Measurements from ENCODE around the gene ITGB4. TPM values are rescaled to one million over a fixed set of nuclear protein-coding genes. Genes with fewer than 3 reads are reported as not detected.

ITGB4 gene
- total and polyA plus RNA-seq, 4 donors, result 7.5 to 69.5 (median 27.1) TPM

DNA sequence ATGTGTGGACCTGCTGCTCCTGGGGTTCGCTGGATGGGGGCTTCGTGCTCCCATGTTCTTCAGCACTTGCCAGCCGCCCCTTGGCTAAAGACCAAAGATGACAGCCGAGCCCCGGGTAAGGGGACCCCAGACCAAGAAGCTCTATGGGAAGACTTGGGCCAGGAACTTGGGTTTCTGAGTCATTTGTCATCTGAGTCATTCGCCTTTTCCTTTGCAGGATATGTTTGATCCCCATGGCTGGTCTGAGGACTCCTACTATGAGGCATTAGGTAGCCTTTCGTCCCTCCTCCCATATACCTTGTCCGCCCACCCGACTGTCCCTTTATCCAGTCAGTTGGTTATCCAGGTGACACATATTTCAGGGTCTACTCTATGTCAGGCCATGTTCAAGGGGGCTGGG lies 17.7 kb upstream of the ITGB4 start:
- Histone ChIP-seq H3K4me1 (ENCODE audit: control insufficient read depth in 1 of 2, insufficient read depth in 2 of 2, low read length in 2 of 2) (no peaks in the 10 kb centered on the region), H3K27me3 (ENCODE audit: control insufficient read depth in 1 of 2, insufficient read depth in 2 of 2, low read length in 1 of 2) (no peaks in the 10 kb centered on the region), H3K4me3 (ENCODE audit: low read length in 2 of 2) (no peak overlapping the region), H3K36me3 (ENCODE audit: control insufficient read depth in 1 of 2, insufficient read depth in 2 of 2, low read length in 1 of 2) (peaks cover 13 to 16% of the 10 kb centered on the region in 2 donors), H3K9me3 (ENCODE audit: control insufficient read depth, low read length) (no peaks in the 10 kb centered on the region), H3K27ac (ENCODE audit: low read depth in 1 of 2, low read length in 2 of 2) (no peak overlapping the region)
- ATAC-seq (ENCODE audit: low FRiP score), result no peak
- no peak for DNase-seq
- intact Hi-C loops (cut with DNase I), result no loop called here
- whole genome bisulfite sequencing, 2 donors, result 88 to 92% methylated on average over 9 of the region's 9 CpGs

DNA sequence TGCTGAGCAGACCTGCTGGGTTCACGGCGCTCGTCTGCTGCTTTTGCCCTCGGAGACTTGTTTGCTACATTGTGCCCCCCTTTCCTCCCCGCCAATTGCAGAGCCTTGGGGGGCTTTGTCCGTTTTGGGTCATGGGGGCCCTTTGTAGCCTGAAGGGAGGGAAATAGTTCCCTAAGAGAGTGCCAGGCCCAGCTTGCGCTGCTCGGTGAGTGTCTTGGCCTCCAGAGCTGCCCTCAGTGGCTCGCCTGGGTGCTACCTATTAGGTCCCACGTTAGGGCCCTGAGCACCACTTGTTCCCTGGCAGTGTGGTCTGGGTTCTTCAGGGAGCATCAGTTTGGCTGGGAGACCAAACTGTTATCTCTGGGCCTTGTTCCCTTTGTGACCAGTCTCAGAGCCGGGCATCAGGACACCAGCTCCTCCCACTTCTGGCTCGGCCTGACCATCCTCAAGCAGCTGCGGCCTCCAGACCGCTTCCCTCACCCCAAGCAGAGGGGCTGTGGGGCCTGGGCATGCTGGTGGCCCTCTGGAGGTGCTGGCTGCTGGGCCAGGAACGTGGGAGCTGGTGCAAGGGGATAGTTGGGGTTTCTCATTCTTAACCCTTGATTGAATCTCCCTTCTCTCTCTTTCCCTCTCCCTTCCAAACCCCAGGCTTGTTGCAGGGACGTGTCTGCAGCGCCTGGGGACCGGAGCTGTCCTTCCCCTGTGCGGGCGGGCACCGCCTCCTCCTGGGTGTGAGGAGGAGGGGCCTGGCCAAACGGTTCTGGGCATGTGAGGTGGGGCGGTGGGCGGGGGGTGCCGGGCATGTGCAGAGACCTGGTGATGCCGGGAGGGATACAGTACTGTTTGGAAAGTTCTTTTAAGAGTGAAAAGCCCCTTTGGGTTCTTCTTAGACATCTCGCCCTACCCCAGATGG lies 16.0 kb upstream of the ITGB4 start:
- H3K4me1 ChIP-seq (ENCODE audit: control insufficient read depth in 1 of 2, insufficient read depth in 2 of 2, low read length in 2 of 2), result no peaks in the 10 kb centered on the region
- no peaks in the 10 kb centered on the region for H3K9me3 ChIP-seq (ENCODE audit: control insufficient read depth, low read length)
- intact Hi-C loops (cut with DNase I), result no loop called here
- H3K36me3 ChIP-seq (ENCODE audit: control insufficient read depth in 1 of 2, insufficient read depth in 2 of 2, low read length in 1 of 2), result peaks cover 13 to 14% of the 10 kb centered on the region in 2 donors
- no peaks in the 10 kb centered on the region for H3K27me3 ChIP-seq (ENCODE audit: control insufficient read depth in 1 of 2, insufficient read depth in 2 of 2, low read length in 1 of 2)
- H3K27ac ChIP-seq (ENCODE audit: low read depth in 1 of 2, low read length in 2 of 2), result no peak overlapping the region
- H3K4me3 ChIP-seq (ENCODE audit: low read length in 2 of 2), result no peak overlapping the region
- no peak for ATAC-seq (ENCODE audit: low FRiP score)
- WGBS, 2 donors, result 76% methylated on average over 26 to 27 of the region's 27 CpGs
- DNase-seq, result no peak

DNA sequence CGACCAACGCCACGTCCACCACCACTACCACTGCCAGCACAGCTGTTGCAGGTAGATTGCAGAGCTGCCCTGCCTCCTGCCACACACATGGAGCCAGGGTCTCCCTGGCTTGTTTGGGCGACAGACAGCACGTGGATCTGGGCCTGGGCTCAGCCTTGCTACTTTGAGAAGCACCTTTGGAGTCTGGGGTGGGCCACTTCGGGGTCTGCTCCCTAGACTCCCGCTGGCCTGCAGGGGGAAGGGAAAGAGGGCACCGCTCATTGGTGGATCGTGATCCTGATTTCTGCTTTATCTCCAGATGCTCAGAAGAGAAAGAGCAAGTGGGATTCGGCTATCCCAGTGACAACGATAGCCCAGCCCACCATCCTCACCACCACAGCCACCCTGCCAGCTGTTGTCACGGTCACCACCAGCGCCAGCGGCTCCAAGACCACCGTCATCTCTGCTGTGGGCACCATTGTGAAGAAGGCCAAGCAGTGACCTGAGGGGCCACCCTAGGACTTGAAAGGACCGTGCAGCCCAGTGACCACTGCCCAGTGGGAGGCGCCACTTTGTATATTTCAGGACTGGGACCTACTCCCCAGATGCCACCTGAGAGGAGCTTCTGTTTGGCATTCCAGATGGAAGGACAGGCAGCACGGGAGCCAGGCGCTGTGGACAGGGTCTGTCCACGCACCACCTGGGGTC lies 15.1 kb upstream of the ITGB4 start:
- ATAC-seq (ENCODE audit: low FRiP score) (peak; percentile 27), DNase-seq (no peak)
- Histone ChIP-seq H3K27me3 (ENCODE audit: control insufficient read depth in 1 of 2, insufficient read depth in 2 of 2, low read length in 1 of 2) (no peaks in the 10 kb centered on the region), H3K36me3 (ENCODE audit: control insufficient read depth in 1 of 2, insufficient read depth in 2 of 2, low read length in 1 of 2) (peaks cover 12 to 13% of the 10 kb centered on the region in 2 donors), H3K4me3 (ENCODE audit: low read length in 2 of 2) (no peak overlapping the region), H3K9me3 (ENCODE audit: control insufficient read depth, low read length) (no peaks in the 10 kb centered on the region), H3K4me1 (ENCODE audit: control insufficient read depth in 1 of 2, insufficient read depth in 2 of 2, low read length in 2 of 2) (no peaks in the 10 kb centered on the region), H3K27ac (ENCODE audit: low read depth in 1 of 2, low read length in 2 of 2) (no peak overlapping the region)
- WGBS, 2 donors, result 88% methylated on average over 20 of the region's 20 CpGs
- intact Hi-C loops (cut with DNase I), result no loop called here

DNA sequence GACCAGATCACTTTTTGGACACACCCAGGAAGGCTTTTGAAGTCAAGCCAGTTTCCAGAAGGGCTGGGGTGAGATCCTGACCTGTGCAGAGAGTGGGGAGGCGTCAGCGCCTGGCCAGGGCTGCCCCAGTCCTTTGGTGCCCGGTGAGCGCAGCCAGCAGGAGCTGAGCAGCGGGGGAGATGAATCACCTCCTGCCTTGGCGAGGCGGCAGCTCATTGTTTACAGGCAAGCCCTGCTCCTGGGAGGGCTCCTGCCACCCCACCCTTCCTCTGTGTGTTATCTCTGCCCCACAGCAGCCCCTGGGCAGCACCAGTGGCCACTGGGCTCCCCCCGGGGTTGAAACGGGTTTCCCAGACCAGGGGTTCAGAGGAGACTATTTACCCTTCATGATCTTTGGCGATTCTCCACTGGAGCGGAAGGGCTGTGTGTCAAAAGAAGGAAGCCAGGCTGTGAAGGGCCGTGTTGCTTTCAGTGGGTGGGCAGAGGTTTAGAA lies 14.1 kb upstream of the ITGB4 start:
- no peaks in the 10 kb centered on the region for H3K4me1 ChIP-seq (ENCODE audit: control insufficient read depth in 1 of 2, insufficient read depth in 2 of 2, low read length in 2 of 2)
- ATAC-seq (ENCODE audit: low FRiP score) (peak; percentile 40), DNase-seq (no peak)
- H3K27ac ChIP-seq (ENCODE audit: low read depth in 1 of 2, low read length in 2 of 2), result no peak overlapping the region
- H3K27me3 ChIP-seq (ENCODE audit: control insufficient read depth in 1 of 2, insufficient read depth in 2 of 2, low read length in 1 of 2), result no peaks in the 10 kb centered on the region
- intact Hi-C loops (cut with DNase I), result no loop called here
- WGBS, 2 donors, result 88 to 90% methylated on average over 12 of the region's 12 CpGs
- peaks cover 12 to 13% of the 10 kb centered on the region in 2 donors for H3K36me3 ChIP-seq (ENCODE audit: control insufficient read depth in 1 of 2, insufficient read depth in 2 of 2, low read length in 1 of 2)
- no peak overlapping the region for H3K4me3 ChIP-seq (ENCODE audit: low read length in 2 of 2)
- no peaks in the 10 kb centered on the region for H3K9me3 ChIP-seq (ENCODE audit: control insufficient read depth, low read length)

DNA sequence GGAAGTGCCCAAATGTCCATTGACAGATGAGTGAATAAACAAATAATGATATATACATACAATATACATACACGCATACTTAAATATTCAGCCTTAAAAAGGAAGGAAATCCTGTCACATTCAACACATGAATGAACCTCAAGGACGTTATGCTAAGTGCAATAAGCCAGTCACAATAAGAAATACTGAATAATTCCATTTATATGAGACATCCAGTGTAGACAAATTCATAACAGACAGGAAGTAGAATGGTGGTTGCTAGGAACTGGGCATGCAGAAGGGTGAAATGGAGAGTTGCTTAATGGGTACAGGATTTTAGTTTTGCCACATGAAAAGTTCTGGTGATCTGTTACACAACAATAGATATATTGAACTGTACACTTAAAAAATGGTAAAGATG lies 8.8 kb upstream of the ITGB4 start:
- DNase-seq (no peak), ATAC-seq (ENCODE audit: low FRiP score) (no peak)
- H3K27me3 ChIP-seq (ENCODE audit: control insufficient read depth in 1 of 2, insufficient read depth in 2 of 2, low read length in 1 of 2), result no peaks in the 10 kb centered on the region
- WGBS, 2 donors, result 57 to 61% methylated on average over 2 of the region's 2 CpGs
- H3K27ac ChIP-seq (ENCODE audit: low read depth in 1 of 2, low read length in 2 of 2), result no peak overlapping the region
- no peaks in the 10 kb centered on the region for H3K4me1 ChIP-seq (ENCODE audit: control insufficient read depth in 1 of 2, insufficient read depth in 2 of 2, low read length in 2 of 2)
- H3K9me3 ChIP-seq (ENCODE audit: control insufficient read depth, low read length), result no peaks in the 10 kb centered on the region
- peaks cover 0 to 2% of the 10 kb centered on the region in 2 donors for H3K36me3 ChIP-seq (ENCODE audit: control insufficient read depth in 1 of 2, insufficient read depth in 2 of 2, low read length in 1 of 2)
- intact Hi-C loops (cut with DNase I), result no loop called here
- H3K4me3 ChIP-seq (ENCODE audit: low read length in 2 of 2), result no peak overlapping the region

DNA sequence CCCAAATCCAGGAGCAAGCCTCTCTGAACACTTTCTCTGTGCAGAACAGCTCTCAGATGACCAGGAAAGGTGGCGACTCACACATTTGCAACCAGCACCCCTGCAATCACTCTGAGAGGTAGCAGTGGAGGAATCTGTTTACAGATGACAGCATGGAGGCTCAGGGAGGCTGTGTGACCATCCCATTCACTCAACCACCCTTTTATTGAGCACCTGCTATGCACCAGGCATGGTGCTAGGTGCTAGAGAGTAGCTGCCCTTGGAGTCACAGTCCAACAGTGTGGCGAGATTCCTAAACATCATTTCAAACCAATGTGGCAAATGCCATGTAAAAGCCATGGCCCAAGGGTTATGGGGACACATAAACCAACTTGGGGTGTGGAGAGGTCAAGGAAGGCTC lies 1.5 kb upstream of the ITGB4 start:
- no peaks in the 10 kb centered on the region for H3K4me1 ChIP-seq (ENCODE audit: control insufficient read depth in 1 of 2, insufficient read depth in 2 of 2, low read length in 2 of 2)
- ATAC-seq (ENCODE audit: low FRiP score) (no peak), DNase-seq (no peak)
- 83 to 91% methylated on average over 2 of the region's 2 CpGs for WGBS, 2 donors
- H3K4me3 ChIP-seq (ENCODE audit: low read length in 2 of 2), result no peak overlapping the region
- intact Hi-C loops (cut with DNase I), result no loop called here
- no peaks in the 10 kb centered on the region for H3K9me3 ChIP-seq (ENCODE audit: control insufficient read depth, low read length)
- H3K36me3 ChIP-seq (ENCODE audit: control insufficient read depth in 1 of 2, insufficient read depth in 2 of 2, low read length in 1 of 2), result no peaks in the 10 kb centered on the region
- H3K27me3 ChIP-seq (ENCODE audit: control insufficient read depth in 1 of 2, insufficient read depth in 2 of 2, low read length in 1 of 2), result peaks cover 0 to 4% of the 10 kb centered on the region in 2 donors
- no peak overlapping the region for H3K27ac ChIP-seq (ENCODE audit: low read depth in 1 of 2, low read length in 2 of 2)

DNA sequence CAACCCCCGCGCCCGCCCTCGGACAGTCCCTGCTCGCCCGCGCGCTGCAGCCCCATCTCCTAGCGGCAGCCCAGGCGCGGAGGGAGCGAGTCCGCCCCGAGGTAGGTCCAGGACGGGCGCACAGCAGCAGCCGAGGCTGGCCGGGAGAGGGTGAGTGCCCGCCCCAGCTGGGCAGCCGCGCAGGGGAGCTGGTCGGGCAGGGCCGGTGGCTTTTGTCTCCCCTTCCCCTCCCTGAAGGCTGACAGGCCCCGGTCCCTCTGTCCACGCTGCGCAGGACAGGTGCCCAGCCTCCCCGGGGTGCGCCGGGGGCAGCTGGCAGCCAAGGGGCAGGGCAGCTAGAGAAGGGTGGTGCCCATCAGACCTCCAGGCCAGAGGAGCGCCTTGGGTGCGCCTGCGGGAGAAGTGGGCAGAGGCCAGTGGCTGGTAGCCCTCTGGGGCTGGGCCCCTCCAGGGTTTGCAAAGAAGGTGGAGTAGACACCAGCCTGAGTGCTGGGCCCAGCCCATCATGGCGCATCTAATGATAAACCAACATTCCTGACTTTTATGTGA lies 278 bp downstream of the ITGB4 start:
- Histone ChIP-seq H3K4me1 (ENCODE audit: control insufficient read depth in 1 of 2, insufficient read depth in 2 of 2, low read length in 2 of 2) (no peaks in the 10 kb centered on the region), H3K27ac (ENCODE audit: low read depth in 1 of 2, low read length in 2 of 2) (no peak overlapping the region), H3K27me3 (ENCODE audit: control insufficient read depth in 1 of 2, insufficient read depth in 2 of 2, low read length in 1 of 2) (peaks cover 0 to 4% of the 10 kb centered on the region in 2 donors), H3K36me3 (ENCODE audit: control insufficient read depth in 1 of 2, insufficient read depth in 2 of 2, low read length in 1 of 2) (no peaks in the 10 kb centered on the region), H3K9me3 (ENCODE audit: control insufficient read depth, low read length) (no peaks in the 10 kb centered on the region), H3K4me3 (ENCODE audit: low read length in 2 of 2) (no peak overlapping the region)
- WGBS, 2 donors, result 21 to 27% methylated on average over 22 to 33 of the region's 33 CpGs
- ATAC-seq (ENCODE audit: low FRiP score) (peak; percentile 27), DNase-seq (no peak)
- intact Hi-C loops (cut with DNase I), result no loop called here

DNA sequence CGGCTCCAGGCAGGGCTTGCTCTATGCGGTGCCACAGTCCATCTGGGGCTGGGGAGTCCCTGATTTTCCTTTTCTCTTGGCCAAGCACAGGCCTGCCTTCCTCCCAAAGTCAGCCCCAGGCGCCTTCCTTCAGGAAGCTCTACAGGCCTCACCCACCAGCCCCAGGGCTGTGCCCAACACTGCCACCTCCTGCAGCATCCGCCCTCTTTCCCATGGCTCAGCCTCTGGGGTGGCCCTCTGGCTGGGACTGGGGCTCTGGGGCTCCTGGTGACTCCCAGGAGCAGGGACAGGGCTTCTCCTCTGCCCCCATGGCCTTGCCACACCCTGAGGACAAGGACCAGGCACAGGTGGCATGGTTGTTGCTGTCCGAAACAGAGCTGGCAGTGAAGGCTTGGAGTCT lies 817 bp downstream of the ITGB4 start:
- Histone ChIP-seq H3K9me3 (ENCODE audit: control insufficient read depth, low read length) (no peaks in the 10 kb centered on the region), H3K27ac (ENCODE audit: low read depth in 1 of 2, low read length in 2 of 2) (no peak overlapping the region), H3K4me1 (ENCODE audit: control insufficient read depth in 1 of 2, insufficient read depth in 2 of 2, low read length in 2 of 2) (no peaks in the 10 kb centered on the region), H3K36me3 (ENCODE audit: control insufficient read depth in 1 of 2, insufficient read depth in 2 of 2, low read length in 1 of 2) (no peaks in the 10 kb centered on the region), H3K4me3 (ENCODE audit: low read length in 2 of 2) (no peak overlapping the region), H3K27me3 (ENCODE audit: control insufficient read depth in 1 of 2, insufficient read depth in 2 of 2, low read length in 1 of 2) (peaks cover 0 to 4% of the 10 kb centered on the region in 2 donors)
- no peak for ATAC-seq (ENCODE audit: low FRiP score)
- intact Hi-C loops (cut with DNase I), result no loop called here
- WGBS, 2 donors, result 90 to 91% methylated on average over 5 of the region's 5 CpGs
- no peak for DNase-seq
